Transverse colon (tissue), 4 donors: Measurements from ENCODE around the gene NRF1. TPM values are rescaled to one million over a fixed set of nuclear protein-coding genes. Genes with fewer than 3 reads are reported as not detected.

Experiments used
- DNase-seq: peaks from one replicate; pipeline ENCODE4 v3.0.0-alpha.2; 2019
- H3K27ac ChIP-seq, 4 donors: fragments of 200-600 bp; sonication (generic); 2 replicates each; pipeline ENCODE4 v1.5.1; 2016 to 2018; ENCODE audit warnings: inconsistent platforms in 4 of 4
- H3K27me3 ChIP-seq: fragments of 200-600 bp; sonication (generic); 2 replicates; pipeline ENCODE4 v1.5.1; 2017; ENCODE audit warnings: inconsistent platforms
- H3K36me3 ChIP-seq, 4 donors: fragments of 200-600 bp; sonication (generic); 2 replicates each; pipeline ENCODE4 v1.5.1; 2017 to 2019; ENCODE audit warnings: inconsistent platforms in 4 of 4
- H3K4me1 ChIP-seq, 4 donors: fragments of 200-600 bp; sonication (generic); 2 replicates each; pipeline ENCODE4 v1.5.1; 2017 to 2020; ENCODE audit warnings: inconsistent platforms in 4 of 4
- H3K4me3 ChIP-seq, 4 donors: fragments of 200-600 bp; sonication (generic); 1 replicate in 1 of 4; 2 replicates in 3 of 4; pipeline versions ENCODE4 v1.5.1 to v1.6.1; 2017 to 2019; ENCODE audit warnings: inconsistent platforms in 4 of 4
- H3K9me3 ChIP-seq, 2 donors: fragments of 200-600 bp; sonication (generic); 2 replicates each; pipeline ENCODE4 v1.5.1; 2017 to 2019; ENCODE audit warnings: inconsistent platforms in 2 of 2
- EP300 ChIP-seq: sonication (generic); formaldehyde crosslinking; IDR thresholded peaks from one replicate; pipeline ENCODE4 v1.6.1; 2017; ENCODE audit warnings: antibody characterized with exemption, low read depth
- POLR2A ChIP-seq: fragments of 450-650 bp; IDR thresholded peaks from one replicate; pipeline ENCODE4 v1.6.1; 2016; ENCODE audit warnings: antibody characterized with exemption, mild to moderate bottlenecking, moderate library complexity
- POLR2AphosphoS5 ChIP-seq, 3 donors: sonication (generic); formaldehyde crosslinking; IDR thresholded peaks; one replicate each; pipeline ENCODE4 v1.6.1; 2016; ENCODE audit warnings: antibody characterized with exemption in 3 of 3
- WGBS, 2 donors: methylation state at CpG; one replicate each; pipeline ENCODE4 v1.1.5; 2018; ENCODE audit warnings: low coverage in 1 of 2; 5-methylcytosine and 5-hydroxymethylcytosine counted together
- in situ Hi-C, 4 donors: fragments of 200-750 bp; cut with MboI; loops; one replicate each; pipeline versions ENCODE4 v1.15.0 to v1.15.1; 2017; ENCODE audit warnings: low sequenced_read_pairs in 3 of 4, low pct_ligation_motif_present in 1 of 4, low pct_unique_long_range_greater_than_20kb in 1 of 4
- intact Hi-C: fragments of 100-400 bp; cut with DNase I; formaldehyde crosslinking; loops from one replicate; pipeline ENCODE4 v1.15.1; 2023; ENCODE audit warnings: low total_unique reads
- total RNA-seq, 4 donors: library from RNA; depleted of rRNA; stranded (reverse); fragments of >200 nt; gene quantifications; one replicate each; pipeline ENCODE4 v1.1.0, GENCODE V29; 2016
- TF ChIP-seq, protein P1 (sequence below), 5 experiments: fragments of 200-600 bp in 3 of 5; fragments of 450-650 bp in 2 of 5; sonication (generic) in 3 of 5; IDR thresholded peaks; 1 replicate in 2 of 5; 2 replicates in 3 of 5; pipeline ENCODE4 v1.5.1; 2016 to 2017; ENCODE audit warnings: antibody characterized with exemption in 5 of 5, inconsistent platforms in 3 of 5, mild to moderate bottlenecking in 2 of 5, moderate library complexity in 1 of 5

Gene NRF1
- total RNA-seq, 4 donors from 2014 or later, result 11.6 to 21.5 (median 15.3) TPM

GRCh38 chr7:129615018-129615417, 3.5 kb downstream of the NRF1 start:
- Histone ChIP-seq H3K27me3 (no peaks in the 10 kb centered on the region), H3K4me1 (peaks cover 7 to 71% (median 39%) of the 10 kb centered on the region in 4 donors), H3K27ac (no peak overlapping the region), H3K36me3 (no peaks in the 10 kb centered on the region), H3K9me3 (no peaks in the 10 kb centered on the region), H3K4me3 (no peak overlapping the region)
- TF ChIP-seq, protein P1, sequence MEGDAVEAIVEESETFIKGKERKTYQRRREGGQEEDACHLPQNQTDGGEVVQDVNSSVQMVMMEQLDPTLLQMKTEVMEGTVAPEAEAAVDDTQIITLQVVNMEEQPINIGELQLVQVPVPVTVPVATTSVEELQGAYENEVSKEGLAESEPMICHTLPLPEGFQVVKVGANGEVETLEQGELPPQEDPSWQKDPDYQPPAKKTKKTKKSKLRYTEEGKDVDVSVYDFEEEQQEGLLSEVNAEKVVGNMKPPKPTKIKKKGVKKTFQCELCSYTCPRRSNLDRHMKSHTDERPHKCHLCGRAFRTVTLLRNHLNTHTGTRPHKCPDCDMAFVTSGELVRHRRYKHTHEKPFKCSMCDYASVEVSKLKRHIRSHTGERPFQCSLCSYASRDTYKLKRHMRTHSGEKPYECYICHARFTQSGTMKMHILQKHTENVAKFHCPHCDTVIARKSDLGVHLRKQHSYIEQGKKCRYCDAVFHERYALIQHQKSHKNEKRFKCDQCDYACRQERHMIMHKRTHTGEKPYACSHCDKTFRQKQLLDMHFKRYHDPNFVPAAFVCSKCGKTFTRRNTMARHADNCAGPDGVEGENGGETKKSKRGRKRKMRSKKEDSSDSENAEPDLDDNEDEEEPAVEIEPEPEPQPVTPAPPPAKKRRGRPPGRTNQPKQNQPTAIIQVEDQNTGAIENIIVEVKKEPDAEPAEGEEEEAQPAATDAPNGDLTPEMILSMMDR (IDR thresholded peaks at IDR 0.05), result no peak
- no peak for TF ChIP-seq POLR2AphosphoS5 (IDR thresholded peaks at IDR 0.05)
- no peak for TF ChIP-seq EP300
- no peak for TF ChIP-seq POLR2A
- in situ Hi-C loops (no loop called here), intact Hi-C loops (no loop called here)
- WGBS, 2 donors, result 75 to 82% methylated on average over 1 of the region's 1 CpG
- no peak for DNase-seq

GRCh38 chr7:129616530-129616929, 5.0 kb downstream of the NRF1 start:
- Histone ChIP-seq H3K4me1 (peaks cover 7 to 62% (median 30%) of the 10 kb centered on the region in 4 donors), H3K27me3 (no peaks in the 10 kb centered on the region), H3K4me3 (no peak overlapping the region), H3K9me3 (no peaks in the 10 kb centered on the region), H3K36me3 (no peaks in the 10 kb centered on the region), H3K27ac (no peak overlapping the region)
- intact Hi-C loops (no loop called here), in situ Hi-C loops (no loop called here)
- DNase-seq, result no peak
- TF ChIP-seq, protein P1 (IDR thresholded peaks at IDR 0.05), result no peak
- no peak for TF ChIP-seq POLR2AphosphoS5 (IDR thresholded peaks at IDR 0.05)
- no peak for TF ChIP-seq EP300
- no peak for TF ChIP-seq POLR2A
- 80 to 85% methylated on average over 3 to 4 of the region's 4 CpGs for WGBS, 2 donors

- no peak for TF ChIP-seq POLR2A
- no peak for TF ChIP-seq EP300
- TF ChIP-seq, protein P1 (IDR thresholded peaks at IDR 0.05), result no peak
- no peak for TF ChIP-seq POLR2AphosphoS5 (IDR thresholded peaks at IDR 0.05)
- no peaks in the 10 kb centered on the region for H3K27me3 ChIP-seq
- H3K9me3 ChIP-seq, result no peaks in the 10 kb centered on the region
- intact Hi-C loops, result no loop called here
- WGBS, 2 donors, result 93 to 97% methylated on average over 3 of the region's 3 CpGs
- no peaks in the 10 kb centered on the region for H3K36me3 ChIP-seq
- no peak overlapping the region for H3K27ac ChIP-seq
- DNase-seq, result no peak
- H3K4me1 ChIP-seq, result peaks cover 7 to 62% (median 30%) of the 10 kb centered on the region in 4 donors
- no peak overlapping the region for H3K4me3 ChIP-seq
- in situ Hi-C loops, result no loop called here
Measured at GRCh38 chr7:129617178-129617577, 5.7 kb downstream of the NRF1 start.

DNA sequence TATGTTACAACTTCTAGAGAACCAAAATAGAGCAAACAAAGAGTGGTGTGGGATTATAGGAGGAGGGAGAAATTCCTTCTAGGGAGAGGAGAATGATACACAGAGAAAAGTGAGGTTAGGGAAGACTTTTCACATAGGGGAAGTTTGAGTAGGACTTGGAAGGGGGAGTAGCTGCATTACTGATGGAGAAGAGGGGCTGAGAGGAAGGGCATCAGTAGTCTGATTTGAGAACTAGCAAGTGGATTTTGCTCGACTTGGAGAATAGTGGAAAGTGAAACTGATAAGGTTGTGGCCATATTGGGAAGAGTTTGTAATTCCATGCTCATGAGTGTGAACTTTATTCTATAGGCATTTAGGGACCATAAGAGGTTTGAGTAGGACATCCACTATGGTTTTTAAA, 6.1 kb downstream of the NRF1 start:
- no peaks in the 10 kb centered on the region for H3K36me3 ChIP-seq
- intact Hi-C loops (no loop called here), in situ Hi-C loops (no loop called here)
- WGBS, 2 donors, result 34 to 63% methylated on average over 1 of the region's 1 CpG
- no peak for DNase-seq
- H3K27ac ChIP-seq, result no peak overlapping the region
- peaks cover 7 to 62% (median 29%) of the 10 kb centered on the region in 4 donors for H3K4me1 ChIP-seq
- H3K4me3 ChIP-seq, result no peak overlapping the region
- no peaks in the 10 kb centered on the region for H3K27me3 ChIP-seq
- no peaks in the 10 kb centered on the region for H3K9me3 ChIP-seq
- TF ChIP-seq POLR2A (no peak), POLR2AphosphoS5 (IDR thresholded peaks at IDR 0.05) (no peak), EP300 (no peak)
- TF ChIP-seq, protein P1 (IDR thresholded peaks at IDR 0.05), result no peak
